ENCODE results near the gene HRG. TPM values are rescaled to one million over a fixed set of nuclear protein-coding genes. Genes with fewer than 3 reads are reported as not detected.

HRG gene
- polyA plus RNA-seq, 1 donor from 2014 or later = not detected

- Histone ChIP-seq H3K9me2 (ENCODE audit: insufficient read depth, low read length) (no peaks in the 10 kb centered on the region), H3F3A (ENCODE audit: insufficient read depth, low read length, poor library complexity, severe bottlenecking) (no peaks in the 10 kb centered on the region), H3K9me3 (ENCODE audit: low read length) (no peaks in the 10 kb centered on the region), H3K36me3 (ENCODE audit: insufficient read depth, low read length) (no peaks in the 10 kb centered on the region), H3K79me2 (replicated peaks; ENCODE audit: insufficient read depth, low read length) (no peaks in the 10 kb centered on the region), H3K27ac (ENCODE audit: low read length) (no peak overlapping the region), H3K27me3 (ENCODE audit: insufficient read depth, low read depth, low read length) (no peaks in the 10 kb centered on the region), H4K20me1 (ENCODE audit: insufficient read depth) (no peaks in the 10 kb centered on the region), H3K4me3 (ENCODE audit: low read length) (no peak overlapping the region), H3K4me2 (ENCODE audit: low read length) (no peak overlapping the region), H3K9ac (ENCODE audit: low read length) (no peak overlapping the region), H2AFZ (ENCODE audit: low read depth, low read length) (no peak overlapping the region)
- TF ChIP-seq, protein P1, sequence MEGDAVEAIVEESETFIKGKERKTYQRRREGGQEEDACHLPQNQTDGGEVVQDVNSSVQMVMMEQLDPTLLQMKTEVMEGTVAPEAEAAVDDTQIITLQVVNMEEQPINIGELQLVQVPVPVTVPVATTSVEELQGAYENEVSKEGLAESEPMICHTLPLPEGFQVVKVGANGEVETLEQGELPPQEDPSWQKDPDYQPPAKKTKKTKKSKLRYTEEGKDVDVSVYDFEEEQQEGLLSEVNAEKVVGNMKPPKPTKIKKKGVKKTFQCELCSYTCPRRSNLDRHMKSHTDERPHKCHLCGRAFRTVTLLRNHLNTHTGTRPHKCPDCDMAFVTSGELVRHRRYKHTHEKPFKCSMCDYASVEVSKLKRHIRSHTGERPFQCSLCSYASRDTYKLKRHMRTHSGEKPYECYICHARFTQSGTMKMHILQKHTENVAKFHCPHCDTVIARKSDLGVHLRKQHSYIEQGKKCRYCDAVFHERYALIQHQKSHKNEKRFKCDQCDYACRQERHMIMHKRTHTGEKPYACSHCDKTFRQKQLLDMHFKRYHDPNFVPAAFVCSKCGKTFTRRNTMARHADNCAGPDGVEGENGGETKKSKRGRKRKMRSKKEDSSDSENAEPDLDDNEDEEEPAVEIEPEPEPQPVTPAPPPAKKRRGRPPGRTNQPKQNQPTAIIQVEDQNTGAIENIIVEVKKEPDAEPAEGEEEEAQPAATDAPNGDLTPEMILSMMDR (IDR thresholded peaks at IDR 0.05; ENCODE audit: poor library complexity, severe bottlenecking) = no peak
- TF ChIP-seq SMC3 (conservative IDR thresholded peaks at IDR 0.05; ENCODE audit: poor library complexity) = no peak
- TF ChIP-seq, protein P2, sequence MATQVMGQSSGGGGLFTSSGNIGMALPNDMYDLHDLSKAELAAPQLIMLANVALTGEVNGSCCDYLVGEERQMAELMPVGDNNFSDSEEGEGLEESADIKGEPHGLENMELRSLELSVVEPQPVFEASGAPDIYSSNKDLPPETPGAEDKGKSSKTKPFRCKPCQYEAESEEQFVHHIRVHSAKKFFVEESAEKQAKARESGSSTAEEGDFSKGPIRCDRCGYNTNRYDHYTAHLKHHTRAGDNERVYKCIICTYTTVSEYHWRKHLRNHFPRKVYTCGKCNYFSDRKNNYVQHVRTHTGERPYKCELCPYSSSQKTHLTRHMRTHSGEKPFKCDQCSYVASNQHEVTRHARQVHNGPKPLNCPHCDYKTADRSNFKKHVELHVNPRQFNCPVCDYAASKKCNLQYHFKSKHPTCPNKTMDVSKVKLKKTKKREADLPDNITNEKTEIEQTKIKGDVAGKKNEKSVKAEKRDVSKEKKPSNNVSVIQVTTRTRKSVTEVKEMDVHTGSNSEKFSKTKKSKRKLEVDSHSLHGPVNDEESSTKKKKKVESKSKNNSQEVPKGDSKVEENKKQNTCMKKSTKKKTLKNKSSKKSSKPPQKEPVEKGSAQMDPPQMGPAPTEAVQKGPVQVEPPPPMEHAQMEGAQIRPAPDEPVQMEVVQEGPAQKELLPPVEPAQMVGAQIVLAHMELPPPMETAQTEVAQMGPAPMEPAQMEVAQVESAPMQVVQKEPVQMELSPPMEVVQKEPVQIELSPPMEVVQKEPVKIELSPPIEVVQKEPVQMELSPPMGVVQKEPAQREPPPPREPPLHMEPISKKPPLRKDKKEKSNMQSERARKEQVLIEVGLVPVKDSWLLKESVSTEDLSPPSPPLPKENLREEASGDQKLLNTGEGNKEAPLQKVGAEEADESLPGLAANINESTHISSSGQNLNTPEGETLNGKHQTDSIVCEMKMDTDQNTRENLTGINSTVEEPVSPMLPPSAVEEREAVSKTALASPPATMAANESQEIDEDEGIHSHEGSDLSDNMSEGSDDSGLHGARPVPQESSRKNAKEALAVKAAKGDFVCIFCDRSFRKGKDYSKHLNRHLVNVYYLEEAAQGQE (IDR thresholded peaks at IDR 0.05; ENCODE audit: borderline replicate concordance) = no peak
- no peak for TF ChIP-seq MXI1 (conservative IDR thresholded peaks at IDR 0.05; ENCODE audit: poor library complexity, severe bottlenecking)
- no peak for TF ChIP-seq EP300 (conservative IDR thresholded peaks at IDR 0.05; ENCODE audit: poor library complexity, severe bottlenecking)
These were observed 25.9 kb downstream of the HRG start for GRCh38 chr3:186691676-186692075.

- Histone ChIP-seq H3K9me2 (ENCODE audit: insufficient read depth, low read length) (no peaks in the 10 kb centered on the region), H4K20me1 (ENCODE audit: insufficient read depth) (no peaks in the 10 kb centered on the region), H3K4me2 (ENCODE audit: low read length) (no peak overlapping the region), H3K9me3 (ENCODE audit: low read length) (no peaks in the 10 kb centered on the region), H3K27me3 (ENCODE audit: insufficient read depth, low read depth, low read length) (no peaks in the 10 kb centered on the region), H3F3A (ENCODE audit: insufficient read depth, low read length, poor library complexity, severe bottlenecking) (no peaks in the 10 kb centered on the region), H3K27ac (ENCODE audit: low read length) (no peak overlapping the region), H3K79me2 (replicated peaks; ENCODE audit: insufficient read depth, low read length) (no peaks in the 10 kb centered on the region), H2AFZ (ENCODE audit: low read depth, low read length) (no peak overlapping the region), H3K36me3 (ENCODE audit: insufficient read depth, low read length) (no peaks in the 10 kb centered on the region), H3K9ac (ENCODE audit: low read length) (no peak overlapping the region), H3K4me3 (ENCODE audit: low read length) (no peak overlapping the region)
- TF ChIP-seq, protein P1 (IDR thresholded peaks at IDR 0.05; ENCODE audit: poor library complexity, severe bottlenecking) = no peak
- TF ChIP-seq POLR2AphosphoS5 (IDR thresholded peaks at IDR 0.05) = no peak
- TF ChIP-seq, protein P2 (IDR thresholded peaks at IDR 0.05; ENCODE audit: borderline replicate concordance) = no peak
- TF ChIP-seq MXI1 (conservative IDR thresholded peaks at IDR 0.05; ENCODE audit: poor library complexity, severe bottlenecking) = no peak
- TF ChIP-seq SMC3 (conservative IDR thresholded peaks at IDR 0.05; ENCODE audit: poor library complexity) = no peak
- no peak for TF ChIP-seq TAF1 (IDR thresholded peaks at IDR 0.05; ENCODE audit: low read depth)
- no peak for TF ChIP-seq RAD21 (conservative IDR thresholded peaks at IDR 0.05)
- TF ChIP-seq EP300 (conservative IDR thresholded peaks at IDR 0.05; ENCODE audit: poor library complexity, severe bottlenecking) = no peak
- no peak for TF ChIP-seq EZH2 (IDR thresholded peaks at IDR 0.05; ENCODE audit: borderline replicate concordance, insufficient read depth, low read length, poor library complexity, severe bottlenecking)
These were observed 28.0 kb downstream of the HRG start for GRCh38 chr3:186693843-186694242.
